ENCODE measurements around the gene RNF214. TPM values are rescaled to one million over a fixed set of nuclear protein-coding genes. Genes with fewer than 3 reads are reported as not detected.

The RNF214 gene
- total and polyA plus RNA-seq, 3 experiments from 2014 or later = 25.1 to 35.0 (median 25.3) TPM

DNA sequence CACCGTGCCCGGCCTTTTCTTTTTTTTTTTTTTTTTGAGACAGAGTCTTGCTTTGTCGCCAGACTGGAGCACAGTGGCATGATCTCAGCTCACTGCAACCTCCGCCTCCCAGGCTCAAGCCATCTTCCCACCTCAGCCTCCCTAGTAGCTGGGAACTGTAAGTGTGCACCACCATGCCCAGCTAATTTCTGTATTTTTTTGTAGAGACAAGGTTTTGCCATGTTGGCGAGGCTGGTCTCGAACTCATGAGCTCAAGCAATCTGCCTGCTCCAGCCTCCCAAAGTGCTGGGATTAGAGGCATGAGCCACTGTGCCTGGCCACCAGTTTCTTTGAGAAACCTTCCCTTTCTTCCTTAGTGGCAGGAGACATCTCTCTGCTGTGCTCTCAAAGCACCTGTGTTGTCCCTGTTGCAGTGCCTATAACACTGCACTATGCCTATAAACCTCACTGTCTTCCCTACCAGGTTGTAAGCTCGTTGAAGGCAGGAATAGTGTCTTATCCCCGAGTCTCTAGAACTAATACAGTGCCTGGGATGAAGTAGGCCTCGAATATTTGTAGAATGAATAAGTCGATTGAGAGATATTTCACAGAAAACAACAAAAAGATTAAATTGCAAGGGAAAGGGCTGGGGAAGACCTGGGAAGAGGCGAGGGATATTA lies 19.6 kb upstream of the RNF214 start:
- ChIA-PET POLR2A (interaction anchor here (0.7 kb wide), 1 partner anchor 254 kb away, joined by 8 read pairs; no protein-coding TSS in a partner anchor), CTCF (interaction anchor here (1.5 kb wide), 1 partner anchor 17 kb away, joined by 3 read pairs; no protein-coding TSS in a partner anchor)
- DNase-seq = no peak
- no peaks in the 10 kb centered on the region for H3K9me3 Mint-ChIP-seq
- H3K4me1 Mint-ChIP-seq = peaks cover 5 to 23% (median 9%) of the 10 kb centered on the region in 3 donors
- H3K27ac Mint-ChIP-seq = peak overlapping the region in 2 of 8 donors; percentile 54 to 73
- peak overlapping the region in 1 of 7 donors; percentile 13 for H3K4me3 Mint-ChIP-seq
- Histone ChIP-seq H3K4me1 (ENCODE audit: insufficient read depth, low read length) (no peaks in the 10 kb centered on the region), H3K27me3 (ENCODE audit: insufficient read depth, low read length, poor library complexity, severe bottlenecking) (no peaks in the 10 kb centered on the region), H3K27ac (ENCODE audit: low read depth, low read length) (no peak overlapping the region), H3K36me3 (ENCODE audit: insufficient read depth, low read length) (peaks cover 49% of the 10 kb centered on the region), H3K9me3 (ENCODE audit: low read length) (no peaks in the 10 kb centered on the region), H3K4me3 (ENCODE audit: low read length) (no peak overlapping the region)
- peaks cover 0 to 74% (median 26%) of the 10 kb centered on the region in 3 donors for H3K36me3 Mint-ChIP-seq
- no peaks in the 10 kb centered on the region for H3K27me3 Mint-ChIP-seq

DNA sequence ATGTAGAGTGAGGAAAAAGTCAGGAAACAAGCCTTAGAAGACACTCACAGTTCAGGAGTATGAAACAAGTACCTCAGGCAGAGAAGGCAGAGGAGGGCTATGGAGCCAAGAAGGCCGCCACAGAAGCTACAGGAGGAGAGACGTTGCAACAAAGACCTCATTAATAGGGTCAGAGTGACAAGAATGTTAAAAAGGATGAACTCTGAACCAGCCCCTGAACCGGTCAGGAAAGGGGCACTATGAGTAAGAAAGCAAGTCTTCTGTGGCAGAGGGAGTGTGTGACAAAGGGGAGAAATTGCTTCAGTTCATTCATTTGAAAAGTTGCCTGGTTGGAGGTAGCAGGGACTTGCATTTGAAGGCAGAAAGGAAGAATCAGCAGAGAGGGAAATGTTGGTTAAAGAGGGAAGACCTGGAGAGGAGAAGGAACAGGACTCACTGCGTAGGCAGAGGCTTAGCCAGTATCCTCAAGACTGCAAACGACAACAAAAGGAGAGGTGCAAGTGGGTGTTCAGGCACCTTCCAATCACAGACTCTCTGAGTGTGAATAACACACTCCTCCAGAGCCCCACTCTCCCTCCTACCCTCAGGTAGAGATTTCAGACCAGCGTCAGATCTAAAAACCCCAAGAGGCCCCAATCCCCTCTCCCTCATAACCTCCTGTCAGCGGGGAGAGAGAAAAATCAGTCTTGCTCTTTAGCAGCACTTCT lies 17.9 kb upstream of the RNF214 start:
- ChIA-PET CTCF (interaction anchor here (1.0 kb wide), 2 partner anchors 12 to 15 kb away, joined by 3 read pairs; no protein-coding TSS in a partner anchor), POLR2A (no interaction called here)
- H3K36me3 ChIP-seq (ENCODE audit: insufficient read depth, low read length) = peaks cover 67% of the 10 kb centered on the region
- no peaks in the 10 kb centered on the region for H3K27me3 ChIP-seq (ENCODE audit: insufficient read depth, low read length, poor library complexity, severe bottlenecking)
- no peaks in the 10 kb centered on the region for H3K9me3 ChIP-seq (ENCODE audit: low read length)
- no peaks in the 10 kb centered on the region for H3K9me3 Mint-ChIP-seq
- H3K4me1 Mint-ChIP-seq = peaks cover 5 to 23% (median 11%) of the 10 kb centered on the region in 3 donors
- H3K4me3 ChIP-seq (ENCODE audit: low read length) = no peak overlapping the region
- DNase-seq = no peak
- H3K27ac ChIP-seq (ENCODE audit: low read depth, low read length) = no peak overlapping the region
- H3K27ac Mint-ChIP-seq = peak overlapping the region in 7 of 8 donors; percentile 2 to 81 (median 73)
- H3K4me1 ChIP-seq (ENCODE audit: insufficient read depth, low read length) = no peaks in the 10 kb centered on the region
- H3K36me3 Mint-ChIP-seq = peaks cover 0 to 85% (median 39%) of the 10 kb centered on the region in 3 donors
- H3K27me3 Mint-ChIP-seq = no peaks in the 10 kb centered on the region
- H3K4me3 Mint-ChIP-seq = no peak overlapping the region

DNA sequence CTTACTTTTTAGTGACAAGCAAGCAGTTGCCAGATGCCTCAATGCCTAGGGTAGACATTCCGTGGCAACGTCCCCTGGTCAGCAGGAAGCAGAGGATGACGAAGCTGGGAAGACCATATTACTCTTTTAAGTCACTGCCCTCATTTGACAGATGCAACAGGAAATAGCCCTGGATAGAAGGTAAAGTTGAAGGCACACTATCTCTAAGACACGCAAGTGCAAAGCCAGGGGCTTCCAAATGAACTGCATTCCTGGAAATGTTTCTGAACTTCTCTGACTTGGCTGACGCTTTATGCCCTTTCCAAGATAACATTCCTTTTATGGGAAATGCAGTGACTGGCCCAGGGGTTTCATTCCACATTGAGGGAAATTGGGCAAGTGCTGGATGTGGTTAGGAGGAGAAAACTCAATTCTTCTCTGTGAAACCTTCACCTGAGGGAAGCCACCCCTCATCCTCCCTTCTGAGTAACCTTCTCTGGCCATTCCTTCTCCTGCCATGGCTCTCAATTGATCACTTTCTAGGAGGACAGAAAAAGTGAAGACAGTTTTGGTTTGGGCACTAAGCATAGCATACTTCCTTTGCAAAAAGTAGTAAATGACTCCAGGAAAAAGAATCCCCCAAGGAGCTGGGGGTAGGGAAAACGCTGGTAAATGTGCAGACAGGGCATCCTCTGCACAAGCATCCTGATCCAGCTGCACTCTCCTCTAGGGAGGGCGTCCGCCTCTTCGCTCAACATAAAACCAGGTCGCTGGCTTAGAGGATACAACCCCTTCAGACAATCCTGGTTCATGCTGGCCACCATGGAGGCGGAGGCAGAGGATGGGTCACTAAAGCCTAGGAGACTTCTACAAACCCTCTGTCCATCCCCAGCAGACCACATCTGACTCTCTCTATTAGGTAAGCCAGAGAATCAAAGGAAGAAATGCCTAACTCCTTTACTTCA lies 15.1 kb upstream of the RNF214 start:
- Histone ChIP-seq H3K36me3 (ENCODE audit: insufficient read depth, low read length) (peaks cover 86% of the 10 kb centered on the region), H3K27ac (ENCODE audit: low read depth, low read length) (no peak overlapping the region), H3K27me3 (ENCODE audit: insufficient read depth, low read length, poor library complexity, severe bottlenecking) (no peaks in the 10 kb centered on the region), H3K9me3 (ENCODE audit: low read length) (no peaks in the 10 kb centered on the region), H3K4me3 (ENCODE audit: low read length) (no peak overlapping the region), H3K4me1 (ENCODE audit: insufficient read depth, low read length) (no peaks in the 10 kb centered on the region)
- CTCF ChIA-PET = interaction anchor here (1.4 to 1.7 kb wide), 2 partner anchors 9 kb away, joined by 7 to 10 read pairs; no protein-coding TSS in a partner anchor
- Mint-ChIP-seq H3K27ac (peak overlapping the region in 6 of 8 donors; percentile 10 to 91 (median 77)), H3K36me3 (peaks cover 3 to 88% (median 32%) of the 10 kb centered on the region in 3 donors), H3K4me3 (no peak overlapping the region), H3K4me1 (peaks cover 8 to 16% (median 11%) of the 10 kb centered on the region in 3 donors), H3K9me3 (no peaks in the 10 kb centered on the region), H3K27me3 (peaks cover 0 to 1% of the 10 kb centered on the region in 2 donors)
- POLR2A ChIA-PET = no interaction called here
- DNase-seq = no peak

DNA sequence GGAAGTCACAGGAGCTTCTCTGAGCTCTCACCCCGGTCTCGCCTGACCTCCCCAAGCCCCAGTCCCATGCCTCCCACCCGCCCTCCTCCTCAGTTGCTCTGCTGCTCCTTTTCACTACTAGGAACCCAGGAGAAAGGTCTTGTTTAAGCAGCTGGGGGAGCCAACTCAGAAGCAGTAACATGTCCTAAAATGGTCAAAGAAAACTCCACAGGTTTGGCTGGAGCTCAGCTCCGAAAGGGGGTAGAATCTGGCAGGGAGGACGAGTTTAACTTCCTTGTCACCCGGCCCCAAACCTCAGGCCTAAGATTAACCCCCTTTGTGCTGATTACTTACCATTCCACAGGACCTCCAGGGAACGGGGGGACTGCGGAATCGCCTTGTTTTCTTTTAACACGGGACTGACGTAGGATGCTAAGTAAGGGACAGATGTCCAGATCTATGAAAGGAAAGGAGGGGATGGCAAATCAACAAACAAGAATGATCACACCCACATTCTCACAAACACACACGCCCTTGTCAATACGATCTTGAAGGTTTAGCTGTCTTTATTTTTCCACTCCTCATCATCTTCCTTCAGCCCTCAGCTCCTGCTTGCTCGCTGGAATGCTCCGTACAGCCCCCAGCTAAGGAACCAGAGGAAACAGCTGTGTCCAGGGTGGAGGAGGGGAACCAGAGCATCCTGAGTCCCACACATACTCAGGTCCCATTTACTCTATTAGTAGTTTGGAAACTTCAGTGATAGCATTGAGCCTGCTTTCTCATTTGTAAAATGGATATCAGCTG lies 14.1 kb upstream of the RNF214 start:
- H3K9me3 ChIP-seq (ENCODE audit: low read length) = no peaks in the 10 kb centered on the region
- peaks cover 84% of the 10 kb centered on the region for H3K36me3 ChIP-seq (ENCODE audit: insufficient read depth, low read length)
- CTCF ChIA-PET = interaction anchor here (1.4 kb wide), 1 partner anchor 8 kb away, joined by 7 read pairs; no protein-coding TSS in a partner anchor
- H3K27me3 ChIP-seq (ENCODE audit: insufficient read depth, low read length, poor library complexity, severe bottlenecking) = no peaks in the 10 kb centered on the region
- H3K4me3 Mint-ChIP-seq = no peak overlapping the region
- H3K27ac Mint-ChIP-seq = peak overlapping the region in 3 of 8 donors; percentile 4 to 92 (median 60)
- H3K4me1 ChIP-seq (ENCODE audit: insufficient read depth, low read length) = no peaks in the 10 kb centered on the region
- DNase-seq = no peak
- H3K27ac ChIP-seq (ENCODE audit: low read depth, low read length) = no peak overlapping the region
- H3K27me3 Mint-ChIP-seq = peaks cover 0 to 1% of the 10 kb centered on the region in 2 donors
- no peak overlapping the region for H3K4me3 ChIP-seq (ENCODE audit: low read length)
- POLR2A ChIA-PET = interaction anchor here (0.6 kb wide), 1 partner anchor 112 kb away, joined by 5 read pairs; no protein-coding TSS in a partner anchor
- H3K9me3 Mint-ChIP-seq = no peaks in the 10 kb centered on the region
- H3K36me3 Mint-ChIP-seq = peaks cover 3 to 90% (median 29%) of the 10 kb centered on the region in 3 donors
- peaks cover 8 to 11% (median 11%) of the 10 kb centered on the region in 3 donors for H3K4me1 Mint-ChIP-seq

DNA sequence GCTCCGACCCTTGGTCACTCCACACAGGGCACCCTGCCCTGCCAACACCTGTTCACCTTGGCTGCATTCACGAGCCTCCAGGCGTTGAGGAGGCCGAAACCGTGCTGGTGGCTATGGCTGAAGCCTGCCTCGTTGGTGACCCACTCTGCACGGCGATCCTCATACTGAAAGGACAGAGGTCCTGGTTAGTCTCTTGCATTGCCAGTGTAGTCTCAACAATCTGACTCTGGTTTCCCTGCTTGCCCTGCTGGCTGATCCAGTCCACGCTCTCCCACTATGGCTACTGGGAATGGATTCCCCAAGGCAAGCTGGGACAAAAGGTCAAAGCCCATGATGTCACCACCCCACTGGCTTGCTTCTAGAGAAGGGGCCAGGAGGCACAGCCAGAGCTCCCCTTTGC lies 13.5 kb upstream of the RNF214 start:
- H3K27ac Mint-ChIP-seq = peak overlapping the region in 2 of 8 donors; percentile 70 to 92
- H3K9me3 ChIP-seq (ENCODE audit: low read length) = no peaks in the 10 kb centered on the region
- H3K9me3 Mint-ChIP-seq = no peaks in the 10 kb centered on the region
- H3K4me1 ChIP-seq (ENCODE audit: insufficient read depth, low read length) = no peaks in the 10 kb centered on the region
- peaks cover 7 to 11% (median 8%) of the 10 kb centered on the region in 3 donors for H3K4me1 Mint-ChIP-seq
- CTCF ChIA-PET = interaction anchor here (1.4 kb wide), 1 partner anchor 8 kb away, joined by 7 read pairs; no protein-coding TSS in a partner anchor
- peaks cover 3 to 92% (median 26%) of the 10 kb centered on the region in 3 donors for H3K36me3 Mint-ChIP-seq
- POLR2A ChIA-PET = no interaction called here
- H3K27me3 ChIP-seq (ENCODE audit: insufficient read depth, low read length, poor library complexity, severe bottlenecking) = no peaks in the 10 kb centered on the region
- peaks cover 0 to 1% of the 10 kb centered on the region in 2 donors for H3K27me3 Mint-ChIP-seq
- no peak overlapping the region for H3K4me3 Mint-ChIP-seq
- peaks cover 87% of the 10 kb centered on the region for H3K36me3 ChIP-seq (ENCODE audit: insufficient read depth, low read length)
- H3K27ac ChIP-seq (ENCODE audit: low read depth, low read length) = peak overlapping the region; percentile 12
- DNase-seq = no peak
- H3K4me3 ChIP-seq (ENCODE audit: low read length) = no peak overlapping the region

DNA sequence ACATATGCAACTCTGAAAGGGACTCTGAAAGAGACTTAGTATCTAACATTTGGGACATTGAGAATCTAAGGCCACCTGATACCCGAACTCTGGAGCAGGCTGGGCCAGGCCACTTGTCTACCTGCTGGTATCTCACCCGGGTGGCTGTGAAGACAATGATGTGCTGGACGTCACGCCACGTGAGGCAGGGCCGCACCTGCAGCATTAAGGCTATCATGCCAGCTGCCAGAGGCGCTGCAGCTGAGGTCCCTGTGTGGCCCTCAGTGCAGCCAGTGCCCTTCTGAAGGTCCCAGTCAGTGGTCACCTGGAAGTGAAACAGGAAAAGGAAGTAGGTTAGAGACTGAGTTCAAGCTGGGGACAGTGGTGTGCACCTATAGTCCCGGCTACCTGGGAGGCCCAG lies 13.0 kb upstream of the RNF214 start:
- Mint-ChIP-seq H3K9me3 (no peaks in the 10 kb centered on the region), H3K36me3 (peaks cover 3 to 92% (median 22%) of the 10 kb centered on the region in 3 donors), H3K4me1 (peaks cover 4 to 10% (median 8%) of the 10 kb centered on the region in 3 donors), H3K27ac (peak overlapping the region in 4 of 8 donors; percentile 60 to 92 (median 72)), H3K4me3 (no peak overlapping the region), H3K27me3 (peaks cover 0 to 1% of the 10 kb centered on the region in 2 donors)
- no peaks in the 10 kb centered on the region for H3K27me3 ChIP-seq (ENCODE audit: insufficient read depth, low read length, poor library complexity, severe bottlenecking)
- POLR2A ChIA-PET = interaction anchor here (0.9 kb wide), 1 partner anchor 21 kb away, joined by 4 read pairs; no protein-coding TSS in a partner anchor
- no peaks in the 10 kb centered on the region for H3K4me1 ChIP-seq (ENCODE audit: insufficient read depth, low read length)
- peaks cover 86% of the 10 kb centered on the region for H3K36me3 ChIP-seq (ENCODE audit: insufficient read depth, low read length)
- no peak overlapping the region for H3K4me3 ChIP-seq (ENCODE audit: low read length)
- CTCF ChIA-PET = no interaction called here
- no peak for DNase-seq
- no peaks in the 10 kb centered on the region for H3K9me3 ChIP-seq (ENCODE audit: low read length)
- H3K27ac ChIP-seq (ENCODE audit: low read depth, low read length) = peak overlapping the region; percentile 12

DNA sequence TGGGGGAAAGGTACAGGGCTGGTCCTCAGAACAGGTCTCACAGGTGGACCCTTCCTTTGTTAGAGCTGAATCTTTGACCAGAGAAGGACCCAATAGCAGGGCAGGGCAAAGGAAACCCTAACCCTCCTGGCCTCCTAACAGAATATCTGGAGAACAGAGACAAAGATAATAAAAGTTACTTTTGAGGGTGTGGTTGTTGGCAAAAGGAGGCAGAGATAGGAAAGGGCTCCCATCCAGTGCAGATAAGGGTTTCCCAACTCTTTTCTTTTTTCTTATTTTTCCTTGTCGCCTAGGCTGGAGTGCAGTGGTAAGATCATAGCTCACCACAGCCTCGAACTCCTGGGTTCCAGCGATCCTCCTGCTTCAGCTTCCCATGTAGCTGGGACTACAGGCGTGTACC lies 12.5 kb upstream of the RNF214 start:
- DNase-seq = no peak
- no peak overlapping the region for H3K4me3 Mint-ChIP-seq
- H3K36me3 ChIP-seq (ENCODE audit: insufficient read depth, low read length) = peaks cover 85% of the 10 kb centered on the region
- peak overlapping the region in 3 of 8 donors; percentile 27 to 86 (median 29) for H3K27ac Mint-ChIP-seq
- H3K27me3 Mint-ChIP-seq = peaks cover 0 to 1% of the 10 kb centered on the region in 2 donors
- H3K4me3 ChIP-seq (ENCODE audit: low read length) = no peak overlapping the region
- no peaks in the 10 kb centered on the region for H3K4me1 ChIP-seq (ENCODE audit: insufficient read depth, low read length)
- peaks cover 3 to 93% (median 20%) of the 10 kb centered on the region in 3 donors for H3K36me3 Mint-ChIP-seq
- no peaks in the 10 kb centered on the region for H3K9me3 Mint-ChIP-seq
- no peak overlapping the region for H3K27ac ChIP-seq (ENCODE audit: low read depth, low read length)
- H3K4me1 Mint-ChIP-seq = peaks cover 0 to 8% (median 7%) of the 10 kb centered on the region in 3 donors
- ChIA-PET POLR2A (interaction anchor here (0.9 kb wide), 1 partner anchor 20 kb away, joined by 4 read pairs; no protein-coding TSS in a partner anchor), CTCF (interaction anchor here (2.1 kb wide), 1 partner anchor 12 kb away, joined by 7 read pairs; the partner anchor contains the start of gene PCSK7)
- no peaks in the 10 kb centered on the region for H3K9me3 ChIP-seq (ENCODE audit: low read length)
- H3K27me3 ChIP-seq (ENCODE audit: insufficient read depth, low read length, poor library complexity, severe bottlenecking) = no peaks in the 10 kb centered on the region

Data from CD8-positive, alpha-beta memory T cell (primary cell).